T-helper 2 cell treated with Interferon-gamma antibody and Interleukin-4, amounts not matched to agents 5 μg/mL and 100 μg/mL, for 36 hours (primary cell): Measurements from ENCODE around the gene SLC4A3.
A peak's percentile ranks its signal among the peaks of the same experiment; 100 is the strongest.

Experiments used
- DNase-seq: peaks from one replicate; pipeline ENCODE4 v3.0.0; 2021; ENCODE audit warnings: low spot score
- H3K27ac Mint-ChIP-seq: one replicate; pipeline ENCODE4 v1.8.0; 2021; ENCODE audit warnings: mild to moderate bottlenecking, mixed read lengths
- H3K27me3 Mint-ChIP-seq: one replicate; pipeline ENCODE4 v1.8.0; 2021; ENCODE audit warnings: low read depth, mixed read lengths
- H3K36me3 Mint-ChIP-seq: one replicate; pipeline ENCODE4 v1.8.0; 2021; ENCODE audit warnings: low read depth, mixed read lengths
- H3K4me1 Mint-ChIP-seq: one replicate; pipeline ENCODE4 v1.8.0; 2021; ENCODE audit warnings: low read depth, mixed read lengths
- H3K4me3 Mint-ChIP-seq: one replicate; pipeline ENCODE4 v1.8.0; 2022; ENCODE audit warnings: mild to moderate bottlenecking, moderate library complexity, mixed read lengths
- H3K9me3 Mint-ChIP-seq: one replicate; pipeline ENCODE4 v1.8.0; 2021; ENCODE audit warnings: mixed read lengths

SLC4A3 gene

DNA sequence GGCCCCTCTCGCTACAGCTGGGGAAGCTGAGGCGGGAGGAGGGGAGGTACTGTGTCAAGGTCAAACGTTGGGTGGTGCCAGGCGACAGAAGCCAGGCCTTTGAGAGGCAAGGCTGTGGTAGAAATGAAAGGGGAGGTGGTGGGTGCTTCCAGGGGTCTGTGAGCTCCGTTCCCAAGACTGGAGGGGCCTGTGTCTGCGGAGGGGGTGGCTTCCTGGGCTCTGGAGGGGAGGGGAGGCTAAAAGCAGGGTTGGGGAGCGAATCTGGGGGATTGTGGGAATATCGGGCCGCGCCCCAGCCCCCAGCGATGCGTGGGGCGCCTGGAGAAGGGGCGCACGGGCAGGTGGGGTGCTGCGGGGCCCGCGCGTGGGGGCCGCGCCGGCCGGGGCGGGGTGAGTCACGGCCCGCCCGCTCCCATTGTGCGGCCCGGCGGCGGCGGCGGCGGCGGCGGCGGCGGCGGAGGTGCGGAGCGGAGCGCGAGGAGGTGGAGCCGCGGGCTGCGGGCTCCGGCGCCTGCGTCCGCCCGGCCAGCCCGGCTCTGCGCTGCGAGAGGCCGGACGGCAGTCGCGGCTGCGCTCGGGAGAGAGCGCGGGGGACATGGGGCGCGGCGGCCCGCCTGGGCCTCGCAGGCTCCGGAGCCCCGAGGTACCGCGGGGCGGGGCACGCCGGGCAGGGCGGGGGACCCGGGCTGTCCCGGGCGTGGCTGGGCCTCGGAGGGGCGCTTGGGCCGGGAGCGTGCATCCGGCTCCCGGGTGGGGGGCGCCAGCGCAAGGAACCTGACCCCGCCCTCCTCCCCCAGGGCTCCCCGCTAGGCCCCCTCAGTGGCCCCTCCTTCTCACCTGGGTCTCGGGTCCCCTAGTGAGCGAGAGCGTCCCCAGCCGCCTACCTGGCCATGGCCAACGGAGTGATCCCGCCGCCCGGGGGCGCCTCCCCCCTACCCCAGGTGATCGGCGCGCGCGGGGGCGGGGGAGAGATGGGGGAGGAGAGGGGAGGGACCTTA lies at the start of gene SLC4A3:
Gene SLC4A3, plus strand, starts transcription at position 528 of the 998 bp plus-strand sequence. Its CDS starts 363 bp downstream, at position 891.
- Mint-ChIP-seq H3K27ac (no peak within 1 kb of the TSS), H3K36me3 (no peaks in the 10 kb centered on the region), H3K27me3 (peaks cover 34% of the 10 kb centered on the region), H3K4me3 (peak within 1 kb of the TSS; percentile 76), H3K9me3 (no peaks in the 10 kb centered on the region), H3K4me1 (peaks cover 4% of the 10 kb centered on the region)
- DNase-seq: no peak

- H3K27me3 Mint-ChIP-seq: peaks cover 12% of the 10 kb centered on the region
- H3K4me3 Mint-ChIP-seq: no peak overlapping the region
- H3K9me3 Mint-ChIP-seq: no peaks in the 10 kb centered on the region
- no peaks in the 10 kb centered on the region for H3K36me3 Mint-ChIP-seq
- no peak overlapping the region for H3K27ac Mint-ChIP-seq
- DNase-seq: no peak
- no peaks in the 10 kb centered on the region for H3K4me1 Mint-ChIP-seq
These were observed 48.4 kb upstream of the SLC4A3 start for GRCh38 chr2:219578811-219579613.

DNA sequence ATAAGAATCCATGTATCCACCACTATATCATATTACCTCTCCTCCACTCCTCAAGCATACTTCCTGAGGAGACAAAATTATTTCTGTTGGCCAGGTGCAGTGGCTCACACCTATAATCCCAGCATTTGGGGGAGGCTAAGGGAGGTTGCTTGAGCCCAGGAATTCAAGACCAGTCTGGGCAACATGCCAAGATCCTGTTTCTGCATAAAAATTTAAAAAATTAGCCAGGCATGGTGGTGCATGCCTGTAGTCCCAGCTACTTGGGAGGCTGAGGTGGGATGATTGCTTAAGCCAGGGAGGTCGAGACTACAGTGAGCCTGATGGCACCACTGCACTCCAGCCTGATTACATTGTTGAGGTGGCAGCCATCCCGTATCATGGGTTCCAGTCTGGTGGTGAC lies 46.1 kb upstream of the SLC4A3 start:
- Mint-ChIP-seq H3K9me3 (no peaks in the 10 kb centered on the region), H3K27ac (no peak overlapping the region), H3K36me3 (no peaks in the 10 kb centered on the region), H3K4me1 (no peaks in the 10 kb centered on the region), H3K27me3 (peaks cover 11% of the 10 kb centered on the region), H3K4me3 (no peak overlapping the region)
- DNase-seq: no peak

- no peaks in the 10 kb centered on the region for H3K36me3 Mint-ChIP-seq
- no peak for DNase-seq
- H3K27me3 Mint-ChIP-seq: no peaks in the 10 kb centered on the region
- H3K27ac Mint-ChIP-seq: no peak overlapping the region
- H3K9me3 Mint-ChIP-seq: no peaks in the 10 kb centered on the region
- H3K4me3 Mint-ChIP-seq: no peak overlapping the region
- H3K4me1 Mint-ChIP-seq: no peaks in the 10 kb centered on the region
These were observed 36.3 kb upstream of the SLC4A3 start for GRCh38 chr2:219591091-219591490.

GRCh38 chr2:219592736-219593135 lies 34.7 kb upstream of the SLC4A3 start:
- Mint-ChIP-seq H3K4me3 (no peak overlapping the region), H3K4me1 (peaks cover 2% of the 10 kb centered on the region), H3K36me3 (no peaks in the 10 kb centered on the region), H3K27ac (no peak overlapping the region), H3K27me3 (no peaks in the 10 kb centered on the region), H3K9me3 (no peaks in the 10 kb centered on the region)
- DNase-seq: no peak

GRCh38 chr2:219593154-219593553 lies 34.3 kb upstream of the SLC4A3 start:
- H3K27ac Mint-ChIP-seq: no peak overlapping the region
- H3K27me3 Mint-ChIP-seq: no peaks in the 10 kb centered on the region
- peaks cover 2% of the 10 kb centered on the region for H3K4me1 Mint-ChIP-seq
- no peak overlapping the region for H3K4me3 Mint-ChIP-seq
- H3K36me3 Mint-ChIP-seq: no peaks in the 10 kb centered on the region
- H3K9me3 Mint-ChIP-seq: no peaks in the 10 kb centered on the region
- no peak for DNase-seq

GRCh38 chr2:219595256-219595655 lies 32.2 kb upstream of the SLC4A3 start:
- no peaks in the 10 kb centered on the region for H3K36me3 Mint-ChIP-seq
- no peaks in the 10 kb centered on the region for H3K9me3 Mint-ChIP-seq
- H3K4me1 Mint-ChIP-seq: peaks cover 5% of the 10 kb centered on the region
- H3K27ac Mint-ChIP-seq: no peak overlapping the region
- no peak for DNase-seq
- H3K27me3 Mint-ChIP-seq: no peaks in the 10 kb centered on the region
- H3K4me3 Mint-ChIP-seq: no peak overlapping the region

DNA sequence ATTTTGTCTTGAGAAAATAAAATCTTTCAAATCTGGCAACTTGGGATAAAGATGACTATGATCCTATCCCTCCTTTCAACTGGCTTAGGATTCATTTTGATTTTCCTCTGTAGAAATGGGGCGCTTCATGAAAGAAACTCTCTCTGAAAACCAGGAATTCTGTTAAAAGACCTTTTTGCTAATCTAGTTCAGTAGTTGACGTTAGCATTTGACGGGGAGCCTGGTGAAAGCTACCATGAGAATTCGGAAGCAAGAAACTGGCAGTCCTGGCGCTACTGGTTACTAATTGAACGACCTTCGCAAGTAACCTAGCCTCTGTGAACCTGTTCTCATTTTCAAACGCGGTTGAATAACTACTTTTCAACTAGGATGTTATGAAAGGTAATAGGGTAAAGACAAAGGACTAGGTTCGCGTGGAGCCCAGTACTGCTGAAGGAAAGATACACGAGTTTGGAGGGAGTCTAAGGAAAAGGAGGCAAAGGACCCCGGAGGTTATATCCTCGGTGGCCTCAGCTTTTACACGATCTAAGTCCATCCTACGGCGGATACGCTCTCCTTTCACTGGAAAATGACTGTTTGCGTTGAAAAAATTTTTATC lies 30.4 kb upstream of the SLC4A3 start:
- H3K9me3 Mint-ChIP-seq: no peaks in the 10 kb centered on the region

DNA sequence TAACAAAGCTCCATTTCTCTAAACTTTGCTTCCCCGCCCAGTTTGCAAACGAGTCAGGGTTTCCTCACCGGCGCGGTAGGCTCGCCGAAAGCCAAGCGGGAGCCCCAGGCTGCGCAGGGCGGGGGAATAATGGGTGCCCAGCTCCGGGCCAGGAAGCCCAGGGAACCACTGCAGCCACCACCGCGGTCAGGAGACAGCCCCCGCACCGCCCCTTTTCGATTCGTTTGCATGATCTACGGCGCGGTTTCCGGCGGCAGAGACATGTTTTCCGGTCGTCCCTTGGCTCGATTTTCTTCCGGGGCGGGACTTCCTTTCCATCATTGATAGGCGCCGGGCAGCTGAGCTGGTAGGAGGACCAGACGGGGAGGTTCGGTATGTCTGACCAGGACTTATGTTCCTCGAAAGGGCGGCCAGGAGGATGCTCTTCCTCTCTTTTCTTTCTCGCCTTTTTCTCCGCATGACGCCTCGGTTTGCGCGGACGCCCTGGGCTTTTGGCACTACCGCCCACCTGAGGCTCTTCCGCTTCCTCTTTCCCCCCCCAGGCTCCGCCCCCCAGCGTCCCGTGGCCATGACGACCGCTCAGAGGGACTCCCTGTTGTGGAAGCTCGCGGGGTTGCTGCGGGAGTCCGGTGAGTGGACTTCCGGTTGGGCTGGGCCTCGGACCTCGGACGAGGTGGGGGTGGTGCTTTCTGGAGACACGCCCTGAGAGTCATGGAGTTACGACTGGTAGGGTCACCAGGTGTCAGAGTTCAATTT lies 29.7 kb upstream of the SLC4A3 start, which contains the start of gene STK11IP:
Gene STK11IP, plus strand, starts transcription at position 306 of the 756 bp plus-strand sequence. Its CDS starts 263 bp downstream, at position 569.
- peak within 1 kb of the TSS; percentile 94 for H3K27ac Mint-ChIP-seq
- peaks cover 6% of the 10 kb centered on the region for H3K36me3 Mint-ChIP-seq
- DNase-seq: peak; percentile 94
- peaks cover 5% of the 10 kb centered on the region for H3K4me1 Mint-ChIP-seq
- H3K4me3 Mint-ChIP-seq: peak within 1 kb of the TSS; percentile 93
- no peaks in the 10 kb centered on the region for H3K27me3 Mint-ChIP-seq
- H3K9me3 Mint-ChIP-seq: no peaks in the 10 kb centered on the region

More for the DNA sequence above, 30.4 kb upstream of the SLC4A3 start:
- peak overlapping the region; percentile 94 for H3K27ac Mint-ChIP-seq
- peak overlapping the region; percentile 93 for H3K4me3 Mint-ChIP-seq
- H3K27me3 Mint-ChIP-seq: no peaks in the 10 kb centered on the region
- H3K36me3 Mint-ChIP-seq: peaks cover 5% of the 10 kb centered on the region
- DNase-seq: no peak
- peaks cover 5% of the 10 kb centered on the region for H3K4me1 Mint-ChIP-seq

DNA sequence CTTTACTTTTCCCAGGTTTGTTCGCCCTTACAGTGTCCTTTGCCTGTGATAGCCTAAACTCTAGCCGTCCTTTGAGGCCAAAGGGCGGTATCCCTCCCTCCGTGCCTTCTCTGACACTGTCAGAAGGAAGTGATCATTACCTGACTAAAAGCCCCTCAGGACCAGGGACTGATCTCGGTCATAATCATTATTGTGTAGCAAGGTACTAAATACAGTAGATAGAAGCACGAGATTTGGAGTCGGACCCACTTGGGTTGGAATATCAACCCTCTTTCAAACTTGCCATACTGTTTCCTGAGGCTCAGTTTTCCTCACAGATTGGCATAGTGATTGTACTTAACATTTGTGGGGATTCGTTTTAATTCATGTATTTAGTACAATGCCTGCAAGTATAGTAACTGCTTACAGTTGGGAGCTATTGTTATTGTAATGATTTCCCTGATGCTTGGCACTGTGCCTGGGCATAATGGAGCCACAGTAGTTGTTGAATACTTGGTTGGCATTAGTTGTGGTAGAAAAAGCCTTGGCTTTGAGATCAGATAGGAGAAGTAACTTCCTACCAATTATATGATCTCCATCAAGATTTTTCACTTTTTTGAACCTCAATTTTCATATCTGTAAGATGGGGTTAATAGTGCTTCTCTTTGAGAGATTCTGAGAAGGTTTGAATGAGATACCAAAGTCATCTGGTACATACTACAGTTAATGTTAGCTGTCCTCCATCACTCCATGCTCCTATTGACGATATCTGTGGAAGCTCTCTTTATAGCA lies 28.9 kb upstream of the SLC4A3 start:
- no peaks in the 10 kb centered on the region for H3K27me3 Mint-ChIP-seq
- no peaks in the 10 kb centered on the region for H3K9me3 Mint-ChIP-seq
- peaks cover 6% of the 10 kb centered on the region for H3K36me3 Mint-ChIP-seq
- H3K4me1 Mint-ChIP-seq: peaks cover 5% of the 10 kb centered on the region
- H3K27ac Mint-ChIP-seq: peak overlapping the region; percentile 94
- no peak for DNase-seq
- H3K4me3 Mint-ChIP-seq: peak overlapping the region; percentile 93

GRCh38 chr2:219603771-219604170 lies 23.7 kb upstream of the SLC4A3 start:
- no peak for DNase-seq
- H3K4me3 Mint-ChIP-seq: no peak overlapping the region
- H3K9me3 Mint-ChIP-seq: no peaks in the 10 kb centered on the region
- H3K36me3 Mint-ChIP-seq: peaks cover 18% of the 10 kb centered on the region
- H3K27me3 Mint-ChIP-seq: no peaks in the 10 kb centered on the region
- H3K4me1 Mint-ChIP-seq: no peaks in the 10 kb centered on the region
- no peak overlapping the region for H3K27ac Mint-ChIP-seq

DNA sequence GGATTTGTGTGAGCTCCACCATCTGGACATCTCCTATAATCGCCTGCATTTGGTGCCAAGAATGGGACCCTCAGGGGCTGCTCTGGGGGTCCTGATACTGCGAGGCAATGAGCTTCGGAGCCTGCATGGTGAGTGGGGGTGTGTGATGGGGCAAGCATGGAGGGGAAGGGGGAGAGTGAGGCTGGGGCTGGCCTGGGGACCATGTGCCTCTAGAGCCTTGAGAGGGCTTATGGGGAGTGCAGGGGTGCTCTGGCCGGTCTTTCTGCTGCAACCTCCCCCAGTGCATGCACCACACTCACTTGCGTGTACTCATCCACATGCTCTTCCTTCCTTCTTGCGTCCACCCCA lies 21.8 kb upstream of the SLC4A3 start:
- Mint-ChIP-seq H3K4me1 (no peaks in the 10 kb centered on the region), H3K27me3 (no peaks in the 10 kb centered on the region), H3K4me3 (no peak overlapping the region), H3K27ac (no peak overlapping the region), H3K9me3 (no peaks in the 10 kb centered on the region), H3K36me3 (peaks cover 18% of the 10 kb centered on the region)
- no peak for DNase-seq

DNA sequence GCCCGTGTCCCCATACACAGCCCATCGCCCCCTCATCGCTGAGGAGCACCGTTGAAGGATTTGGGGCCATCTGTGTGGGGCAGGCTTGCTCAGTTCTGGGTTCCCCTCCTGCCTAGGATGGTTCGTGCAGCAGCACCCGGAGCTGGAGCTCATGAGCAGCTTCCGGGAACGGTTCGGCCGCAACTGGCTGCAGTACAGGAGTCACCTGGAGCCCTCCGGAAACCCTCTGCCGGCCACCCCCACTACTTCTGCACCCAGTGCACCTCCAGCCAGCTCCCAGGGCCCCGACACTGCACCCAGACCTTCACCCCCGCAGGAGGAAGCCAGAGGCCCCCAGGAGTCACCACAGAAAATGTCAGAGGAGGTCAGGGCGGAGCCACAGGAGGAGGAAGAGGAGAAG lies 19.5 kb upstream of the SLC4A3 start:
- DNase-seq: no peak
- no peaks in the 10 kb centered on the region for H3K27me3 Mint-ChIP-seq
- H3K36me3 Mint-ChIP-seq: peaks cover 23% of the 10 kb centered on the region
- H3K4me1 Mint-ChIP-seq: peaks cover 7% of the 10 kb centered on the region
- H3K4me3 Mint-ChIP-seq: no peak overlapping the region
- H3K27ac Mint-ChIP-seq: no peak overlapping the region
- H3K9me3 Mint-ChIP-seq: no peaks in the 10 kb centered on the region
